T-helper 17 cell (primary cell): Measurements from ENCODE around the gene SOST. TPM values are rescaled to one million over a fixed set of nuclear protein-coding genes. Genes with fewer than 3 reads are reported as not detected.

ENCODE experiments used
- ATAC-seq: fragments of 150-1000 bp; cut with Tn5 transposase; 2 replicates; pipeline ENCODE4 v1.10.0; 2021; ENCODE audit warnings: mild to moderate bottlenecking, moderate library complexity
- DNase-seq, 3 donors: peaks; one replicate each; pipeline versions ENCODE4 v3.0.0 to v3.0.0-alpha.2; 2020 to 2021
- H3K9me3 ChIP-seq: one replicate; pipeline ENCODE4 v1.7.0; 2013; ENCODE audit warnings: low read length, mild to moderate bottlenecking; ENCODE audit not compliant: control insufficient read depth, poor library complexity, severe bottlenecking
- H3K27ac Mint-ChIP-seq: one replicate; pipeline ENCODE4 v1.8.0; 2022; ENCODE audit warnings: mild to moderate bottlenecking, moderate library complexity, mixed read lengths
- H3K27me3 Mint-ChIP-seq: one replicate; pipeline ENCODE4 v1.8.0; 2022; ENCODE audit warnings: mixed read lengths
- H3K36me3 Mint-ChIP-seq: one replicate; pipeline ENCODE4 v1.8.0; 2022; ENCODE audit warnings: low read depth, mixed read lengths
- H3K4me1 Mint-ChIP-seq: one replicate; pipeline ENCODE4 v1.8.0; 2022; ENCODE audit warnings: mild to moderate bottlenecking, mixed read lengths
- H3K4me3 Mint-ChIP-seq: one replicate; pipeline ENCODE4 v1.8.0; 2022; ENCODE audit warnings: mild to moderate bottlenecking, moderate library complexity, mixed read lengths
- total RNA-seq, 4 donors: library from RNA in 2 of 4; stranded (reverse) in 2 of 4; gene quantifications; one replicate each; pipeline ENCODE4 v1.2.3 and lab custom pipeline; 2022 to 2026

The SOST gene
- total RNA-seq, 2 donors from 2014 or later: not detected

DNA sequence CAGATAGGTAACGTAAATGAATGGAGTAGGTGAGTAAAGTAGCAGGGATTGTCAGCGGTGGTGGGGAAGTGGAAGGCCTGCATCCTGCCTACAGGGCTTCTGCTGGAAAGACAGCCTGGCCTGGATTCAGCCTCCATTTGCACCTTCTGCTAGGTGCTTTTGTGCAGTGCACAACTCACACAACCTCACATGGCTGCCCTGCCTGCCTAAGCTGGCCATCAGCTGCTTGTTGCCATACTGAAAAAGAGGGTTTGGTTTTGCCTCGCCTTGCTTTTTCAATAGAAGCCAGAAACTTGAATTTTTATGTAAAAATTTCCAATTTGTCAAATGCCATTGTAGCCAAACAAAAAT lies 36.3 kb downstream of the SOST start:
- no peaks in the 10 kb centered on the region for H3K27me3 Mint-ChIP-seq
- DNase-seq (no peak), ATAC-seq (no peak)
- no peak overlapping the region for H3K27ac Mint-ChIP-seq
- H3K36me3 Mint-ChIP-seq: no peaks in the 10 kb centered on the region
- H3K9me3 ChIP-seq: no peaks in the 10 kb centered on the region
- H3K4me3 Mint-ChIP-seq: no peak overlapping the region
- peaks cover 9% of the 10 kb centered on the region for H3K4me1 Mint-ChIP-seq

DNA sequence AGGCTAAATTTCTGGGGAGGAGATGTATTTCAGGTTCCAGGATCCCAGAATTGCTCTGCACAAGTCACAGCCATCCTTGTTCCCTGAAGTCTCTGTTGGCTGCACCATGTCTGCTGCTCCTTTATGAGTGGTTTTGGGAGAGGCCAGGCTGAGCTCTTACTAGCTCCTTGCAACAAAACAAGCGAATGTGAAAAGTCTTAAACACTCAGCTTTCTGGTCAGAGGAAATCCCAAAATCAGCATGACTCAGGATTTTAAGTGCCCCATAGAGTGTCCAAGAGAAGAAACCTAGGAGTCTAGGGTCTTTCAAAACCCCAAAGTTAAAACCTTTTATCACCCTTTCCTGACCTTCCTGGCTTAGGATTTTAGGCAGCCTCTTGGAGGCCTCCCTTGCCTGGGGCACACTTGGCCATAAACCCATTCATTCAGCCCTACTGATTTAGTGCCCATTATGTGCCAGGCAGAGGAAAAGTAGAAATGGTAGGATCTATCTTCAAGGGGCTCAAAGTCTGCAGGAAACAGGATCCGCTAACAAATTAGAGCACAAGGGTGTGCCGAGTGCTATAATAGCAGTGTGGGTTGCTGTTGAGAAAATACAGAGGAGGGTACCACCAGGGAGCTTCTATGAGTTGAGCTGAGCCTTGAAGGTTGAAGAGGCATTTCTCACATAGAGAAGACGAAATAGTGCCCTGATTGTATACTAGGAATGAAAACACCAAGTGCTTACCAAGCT lies 36.9 kb downstream of the SOST start:
- Mint-ChIP-seq H3K4me3 (peak overlapping the region; percentile 92), H3K36me3 (no peaks in the 10 kb centered on the region), H3K27ac (peak overlapping the region; percentile 4), H3K4me1 (peaks cover 9% of the 10 kb centered on the region), H3K27me3 (no peaks in the 10 kb centered on the region)
- ATAC-seq (no peak), DNase-seq (no peak)
- no peaks in the 10 kb centered on the region for H3K9me3 ChIP-seq

DNA sequence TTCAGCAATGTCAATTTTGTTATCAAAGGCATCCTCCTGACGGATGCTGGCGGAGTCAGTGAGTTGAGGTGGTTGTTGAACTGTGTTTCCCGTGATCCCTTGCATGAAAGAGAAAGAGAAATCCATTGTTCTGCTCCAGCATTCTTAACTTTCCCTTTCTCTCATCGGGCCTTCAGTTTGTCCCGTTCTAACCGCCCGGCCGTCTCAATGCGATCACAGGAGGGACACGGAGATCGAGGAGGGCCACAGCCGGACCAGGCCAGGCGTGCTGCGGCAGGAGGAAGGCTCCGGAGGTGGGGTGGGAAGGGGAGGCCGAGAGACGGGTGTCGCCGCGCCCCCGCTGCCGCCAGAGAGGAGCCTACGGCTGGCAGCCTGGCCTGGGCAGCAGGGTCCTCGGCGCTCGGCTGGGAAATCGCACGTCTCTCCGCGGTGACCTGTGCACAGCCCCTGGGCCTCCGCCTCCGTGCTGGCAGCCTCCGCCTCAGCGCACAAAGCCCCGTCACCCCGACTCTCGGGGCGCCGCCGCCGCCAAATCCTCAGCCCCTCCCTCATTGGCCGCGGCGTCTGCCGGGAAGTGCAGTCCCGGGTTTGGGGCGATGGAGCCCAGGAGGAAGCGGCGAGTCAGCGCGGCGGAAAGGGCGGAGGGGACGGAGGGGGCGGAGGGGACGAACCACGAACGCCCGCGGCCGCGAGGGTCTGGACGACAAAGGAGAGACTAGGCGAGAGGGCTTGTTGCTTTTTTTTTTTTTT lies 38.1 kb downstream of the SOST start:
- peaks cover under 1% of the 10 kb centered on the region for H3K27me3 Mint-ChIP-seq
- DNase-seq (peak; percentile 54 to 64 (median 55)), ATAC-seq (peak; percentile 92)
- no peaks in the 10 kb centered on the region for H3K36me3 Mint-ChIP-seq
- peak overlapping the region; percentile 4 for H3K27ac Mint-ChIP-seq
- peaks cover 9% of the 10 kb centered on the region for H3K4me1 Mint-ChIP-seq
- H3K4me3 Mint-ChIP-seq: peak overlapping the region; percentile 92
- no peaks in the 10 kb centered on the region for H3K9me3 ChIP-seq

DNA sequence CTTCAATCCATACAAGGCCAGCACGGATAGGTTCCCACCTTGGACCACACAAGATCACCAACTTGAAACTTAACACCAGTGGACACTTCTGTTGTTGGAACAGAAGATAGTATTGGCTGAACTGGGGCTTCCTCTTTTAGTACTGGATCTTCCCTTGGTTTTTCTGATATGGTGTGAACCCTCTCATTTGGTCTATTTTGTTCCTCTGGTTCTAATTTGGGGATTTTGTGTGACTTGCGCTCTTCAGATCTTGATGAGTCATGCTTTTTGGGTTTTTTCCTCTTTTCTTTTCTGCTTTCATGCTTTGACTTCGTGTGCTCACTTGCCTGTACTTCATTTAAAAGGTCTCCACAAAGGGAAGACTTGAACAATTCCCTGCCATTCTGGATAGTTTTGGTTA lies 39.0 kb downstream of the SOST start:
- ATAC-seq (no peak), DNase-seq (no peak)
- Mint-ChIP-seq H3K27me3 (peaks cover 10% of the 10 kb centered on the region), H3K4me3 (no peak overlapping the region), H3K4me1 (peaks cover 9% of the 10 kb centered on the region), H3K27ac (peak overlapping the region; percentile 4), H3K36me3 (no peaks in the 10 kb centered on the region)
- no peaks in the 10 kb centered on the region for H3K9me3 ChIP-seq

DNA sequence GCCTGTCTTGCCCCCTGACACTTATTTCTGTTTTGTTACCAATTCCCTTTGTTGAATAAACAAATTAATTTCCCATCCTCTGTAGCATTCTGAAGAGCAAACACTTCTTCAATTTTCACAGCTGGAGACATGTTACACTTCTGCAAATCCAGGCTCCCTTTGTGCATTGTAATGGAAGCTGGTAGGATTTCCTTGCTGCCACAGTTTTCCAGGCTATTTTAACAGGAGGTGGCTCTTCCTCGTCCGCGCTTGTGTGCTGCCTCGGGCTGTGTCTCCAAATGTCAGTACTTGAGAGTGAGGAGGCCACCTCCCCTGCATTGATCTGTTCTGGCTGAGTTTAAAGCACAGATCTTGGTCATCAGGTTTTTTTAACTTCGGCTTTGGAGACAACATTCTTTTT lies 40.0 kb downstream of the SOST start:
- ATAC-seq (no peak), DNase-seq (no peak)
- peaks cover 17% of the 10 kb centered on the region for H3K27me3 Mint-ChIP-seq
- H3K36me3 Mint-ChIP-seq: peaks cover 6% of the 10 kb centered on the region
- no peak overlapping the region for H3K27ac Mint-ChIP-seq
- H3K4me1 Mint-ChIP-seq: peaks cover 15% of the 10 kb centered on the region
- no peaks in the 10 kb centered on the region for H3K9me3 ChIP-seq
- no peak overlapping the region for H3K4me3 Mint-ChIP-seq

DNA sequence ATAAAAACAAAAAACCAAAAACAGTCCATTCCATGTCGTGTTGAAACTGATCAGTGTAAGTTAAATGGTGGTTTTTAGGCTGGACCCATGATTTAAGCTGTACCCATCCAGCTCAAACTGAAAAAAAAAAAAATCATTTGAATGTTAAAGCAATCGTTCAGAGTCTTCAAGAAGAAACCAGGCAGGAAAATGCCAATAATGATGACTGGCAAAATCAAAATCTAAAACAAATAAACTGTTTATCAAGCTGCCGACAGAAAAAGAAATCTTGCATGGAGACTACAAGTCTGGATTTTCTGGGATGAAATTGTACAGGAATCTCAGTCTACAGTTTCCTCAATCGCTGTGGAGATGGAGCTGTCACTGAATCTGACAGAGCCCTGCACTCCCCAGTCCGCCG lies 40.7 kb downstream of the SOST start:
- no peaks in the 10 kb centered on the region for H3K9me3 ChIP-seq
- peaks cover 6% of the 10 kb centered on the region for H3K36me3 Mint-ChIP-seq
- H3K4me3 Mint-ChIP-seq: no peak overlapping the region
- DNase-seq: no peak
- peaks cover 22% of the 10 kb centered on the region for H3K27me3 Mint-ChIP-seq
- no peak for ATAC-seq
- H3K27ac Mint-ChIP-seq: no peak overlapping the region
- peaks cover 21% of the 10 kb centered on the region for H3K4me1 Mint-ChIP-seq

DNA sequence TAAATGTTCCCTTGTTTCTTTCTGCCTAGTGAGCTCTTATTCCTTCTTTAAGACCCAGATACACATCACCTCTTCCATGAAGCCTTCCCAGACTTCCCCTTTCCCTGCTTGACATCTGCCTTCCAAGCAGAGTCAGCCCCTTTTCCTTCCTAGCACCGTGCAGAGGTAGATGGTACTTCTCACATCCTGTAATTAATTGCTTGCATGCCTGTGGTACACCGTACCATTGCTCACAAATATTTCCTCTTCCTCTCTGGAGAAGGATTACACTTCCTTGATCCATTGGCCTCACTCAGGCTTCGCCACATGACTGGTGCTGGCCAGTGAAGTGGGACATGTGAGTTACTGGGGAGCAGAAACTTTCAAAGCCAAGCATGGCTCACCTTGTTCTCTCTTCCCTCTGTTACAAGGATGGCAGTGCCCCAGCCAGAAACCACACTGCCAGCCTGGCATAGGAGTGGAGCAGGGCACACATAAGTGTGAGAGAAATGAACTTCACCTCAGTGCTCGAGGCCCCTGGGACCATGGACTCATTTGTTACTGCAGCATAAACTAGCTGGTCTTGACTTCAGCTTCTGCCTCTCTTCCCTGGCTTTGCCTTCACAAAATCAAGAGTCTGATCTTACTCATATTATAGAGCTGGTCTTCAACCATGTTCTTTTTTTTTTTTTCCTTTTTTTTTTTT lies 44.0 kb downstream of the SOST start:
- Mint-ChIP-seq H3K4me3 (peak overlapping the region; percentile 78), H3K27ac (peak overlapping the region; percentile 16), H3K4me1 (peaks cover 13% of the 10 kb centered on the region), H3K36me3 (peaks cover 6% of the 10 kb centered on the region), H3K27me3 (peaks cover 50% of the 10 kb centered on the region)
- DNase-seq (no peak), ATAC-seq (no peak)
- H3K9me3 ChIP-seq: no peaks in the 10 kb centered on the region

DNA sequence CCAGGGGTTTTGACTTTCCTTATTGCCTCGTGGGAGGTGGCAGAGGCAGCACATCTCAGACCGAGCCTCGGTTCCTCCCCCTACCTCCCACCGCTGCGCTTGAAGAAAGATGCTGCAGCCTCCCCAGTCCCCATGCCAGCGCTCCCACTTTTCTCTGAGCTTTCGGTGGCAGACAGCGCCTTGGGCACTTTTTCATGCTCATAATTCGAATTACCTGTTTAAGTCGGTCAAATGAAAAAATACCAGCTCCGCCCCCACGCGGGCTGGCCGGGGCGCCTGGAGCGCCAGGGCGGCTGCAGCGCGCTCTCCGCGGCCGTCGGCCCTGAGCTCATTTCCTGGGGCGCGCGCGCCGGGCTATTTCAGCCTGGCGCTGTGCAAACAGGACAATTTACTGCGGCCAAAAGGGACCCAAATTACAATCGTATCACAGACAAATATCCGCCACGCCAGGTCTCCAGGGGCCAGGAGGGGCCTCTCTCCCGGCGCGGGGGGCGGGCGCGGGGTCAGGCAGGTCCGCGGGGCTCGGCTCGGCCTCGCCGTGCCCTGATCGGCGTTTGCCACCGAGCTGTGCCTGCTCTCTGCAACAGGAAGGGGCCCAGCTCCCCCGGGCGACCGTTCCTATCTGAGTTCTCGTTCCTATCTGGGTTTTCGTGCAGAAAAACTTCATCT lies 45.0 kb downstream of the SOST start:
- Mint-ChIP-seq H3K4me3 (peak overlapping the region; percentile 78), H3K4me1 (peaks cover 12% of the 10 kb centered on the region), H3K27ac (no peak overlapping the region), H3K27me3 (peaks cover 60% of the 10 kb centered on the region), H3K36me3 (peaks cover 6% of the 10 kb centered on the region)
- H3K9me3 ChIP-seq: no peaks in the 10 kb centered on the region
- ATAC-seq (no peak), DNase-seq (no peak)

DNA sequence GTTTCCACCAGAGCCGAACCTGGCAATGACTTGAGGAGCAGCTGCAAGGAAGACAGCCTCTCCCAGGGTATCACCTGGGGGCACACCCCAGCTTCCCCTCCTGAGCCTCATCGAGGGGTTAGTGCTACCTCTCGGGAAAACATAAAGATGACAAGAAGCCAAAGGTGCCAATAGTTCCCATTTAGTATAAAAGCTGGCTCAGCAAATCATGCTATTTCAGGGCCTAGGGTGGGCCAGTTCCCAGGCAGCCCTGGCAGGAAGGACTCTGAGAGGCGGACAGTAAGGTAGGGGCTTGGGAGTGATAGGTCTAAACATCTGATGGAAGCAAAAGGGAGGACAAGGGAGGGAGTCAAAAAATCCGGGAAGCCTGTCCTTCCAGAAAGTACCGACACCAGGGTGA lies 46.2 kb downstream of the SOST start:
- DNase-seq (no peak), ATAC-seq (no peak)
- Mint-ChIP-seq H3K27ac (no peak overlapping the region), H3K4me1 (peaks cover 12% of the 10 kb centered on the region), H3K36me3 (peaks cover 6% of the 10 kb centered on the region), H3K4me3 (no peak overlapping the region), H3K27me3 (peaks cover 61% of the 10 kb centered on the region)
- no peaks in the 10 kb centered on the region for H3K9me3 ChIP-seq

DNA sequence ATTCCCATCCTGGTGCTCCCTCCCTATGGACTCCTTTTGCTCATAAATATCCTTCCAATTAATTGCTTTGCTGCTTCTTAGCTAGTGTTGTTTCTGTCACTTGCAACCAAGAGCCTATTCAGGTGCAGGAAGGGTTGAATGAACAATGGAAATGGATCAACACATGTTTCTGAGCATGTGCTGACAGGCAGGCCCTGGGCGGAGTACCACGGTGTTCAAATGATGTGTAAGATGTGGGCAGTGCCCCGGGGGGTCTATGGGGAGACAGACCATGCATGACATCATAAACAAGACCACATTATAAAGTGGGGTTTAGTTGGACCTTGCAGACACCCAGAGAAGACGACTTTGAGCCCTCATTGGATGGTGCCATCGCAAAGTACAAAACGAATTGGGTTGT lies 48.5 kb downstream of the SOST start:
- DNase-seq (no peak), ATAC-seq (no peak)
- peaks cover 6% of the 10 kb centered on the region for H3K36me3 Mint-ChIP-seq
- no peaks in the 10 kb centered on the region for H3K9me3 ChIP-seq
- H3K27me3 Mint-ChIP-seq: peaks cover 78% of the 10 kb centered on the region
- H3K4me1 Mint-ChIP-seq: peaks cover 12% of the 10 kb centered on the region
- no peak overlapping the region for H3K4me3 Mint-ChIP-seq
- no peak overlapping the region for H3K27ac Mint-ChIP-seq

DNA sequence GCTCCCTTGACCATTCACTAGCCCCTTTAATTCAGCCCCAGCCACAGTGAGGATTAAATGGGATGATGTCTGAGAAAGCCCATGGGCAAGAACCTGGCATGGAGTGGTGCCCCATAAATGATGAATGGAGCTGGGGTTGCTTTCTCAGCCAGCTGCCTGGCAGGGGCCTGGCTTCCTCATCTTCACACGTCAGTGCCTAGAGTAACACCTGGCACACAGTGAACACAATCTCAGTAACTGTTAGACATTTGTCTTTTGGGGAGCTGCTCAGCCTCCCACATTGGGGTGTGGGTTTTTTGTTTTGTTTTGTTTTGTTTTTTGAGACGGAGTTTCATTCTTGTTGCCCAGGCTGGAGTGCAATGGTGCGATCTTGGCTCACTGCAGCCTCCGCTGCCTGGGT lies 49.4 kb downstream of the SOST start:
- Mint-ChIP-seq H3K27me3 (peaks cover 71% of the 10 kb centered on the region), H3K4me1 (peaks cover 8% of the 10 kb centered on the region), H3K4me3 (no peak overlapping the region), H3K36me3 (peaks cover 3% of the 10 kb centered on the region), H3K27ac (no peak overlapping the region)
- ATAC-seq (no peak), DNase-seq (no peak)
- H3K9me3 ChIP-seq: no peaks in the 10 kb centered on the region

DNA sequence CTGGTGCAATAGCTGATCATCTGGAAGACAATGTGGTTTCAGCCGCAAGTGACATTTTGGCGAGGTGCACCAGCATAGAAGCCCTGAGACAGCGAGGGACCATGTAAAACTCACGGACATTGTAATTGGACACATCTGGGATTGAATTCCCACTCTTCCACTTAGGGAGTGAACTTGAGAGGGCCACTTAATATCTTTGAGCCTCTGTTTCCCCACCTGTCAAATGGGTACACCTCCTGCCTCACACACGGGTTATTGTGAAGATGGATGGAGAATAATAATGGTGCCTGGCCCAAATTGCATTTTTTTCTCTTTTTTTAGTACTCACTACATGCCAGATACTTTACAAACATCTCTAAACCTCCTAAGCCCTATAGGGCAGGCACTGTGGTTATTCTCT lies 51.4 kb downstream of the SOST start:
- ATAC-seq (no peak), DNase-seq (no peak)
- Mint-ChIP-seq H3K27me3 (peaks cover 59% of the 10 kb centered on the region), H3K27ac (no peak overlapping the region), H3K4me1 (no peaks in the 10 kb centered on the region), H3K36me3 (no peaks in the 10 kb centered on the region), H3K4me3 (no peak overlapping the region)
- no peaks in the 10 kb centered on the region for H3K9me3 ChIP-seq

DNA sequence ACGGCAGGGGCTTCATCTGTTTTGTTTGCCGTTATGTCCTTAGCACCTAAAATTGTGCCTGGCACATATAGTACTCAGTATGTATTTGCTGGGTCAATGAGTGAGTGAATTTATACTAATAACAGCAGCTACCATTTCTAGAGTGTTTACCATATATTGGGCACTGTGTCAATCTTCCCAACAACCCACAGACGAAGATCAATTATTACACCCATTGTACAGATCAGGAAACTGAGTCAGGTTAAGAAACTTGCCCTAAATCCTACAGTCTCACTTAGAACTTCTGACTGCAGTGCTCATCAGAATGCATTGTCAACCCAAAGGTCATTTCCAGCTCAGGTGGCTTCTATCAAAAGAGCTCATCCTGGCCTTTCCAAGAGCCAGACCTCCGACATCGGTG lies 52.4 kb downstream of the SOST start:
- no peaks in the 10 kb centered on the region for H3K36me3 Mint-ChIP-seq
- peaks cover 55% of the 10 kb centered on the region for H3K27me3 Mint-ChIP-seq
- no peak overlapping the region for H3K4me3 Mint-ChIP-seq

More for the DNA sequence above, 52.4 kb downstream of the SOST start:
- peaks cover 1% of the 10 kb centered on the region for H3K4me1 Mint-ChIP-seq
- H3K9me3 ChIP-seq: no peaks in the 10 kb centered on the region
- DNase-seq (no peak), ATAC-seq (no peak)
- no peak overlapping the region for H3K27ac Mint-ChIP-seq
